Stimulated activated naive CD8-positive, alpha-beta T cell treated with anti-CD3 and anti-CD28 coated beads, Interleukin-15, amount 100 ng/mL, for 72 hours (primary cell): ENCODE data around the gene C5.

ENCODE experiments used
- ATAC-seq: fragments of 150-1000 bp; cut with Tn5 transposase; 2 replicates; pipeline ENCODE4 v1.10.0; 2021; ENCODE audit warnings: mild to moderate bottlenecking, moderate library complexity
- DNase-seq, 2 donors: peaks; one replicate each; pipeline ENCODE4 v3.0.0; 2021 to 2022
- H3K27ac Mint-ChIP-seq, 2 donors: one replicate each; pipeline ENCODE4 v1.8.0; 2022; ENCODE audit warnings: mild to moderate bottlenecking in 2 of 2, mixed read lengths in 2 of 2, moderate library complexity in 2 of 2
- H3K27me3 Mint-ChIP-seq: one replicate; pipeline ENCODE4 v1.8.0; 2022; ENCODE audit warnings: mixed read lengths
- H3K4me1 Mint-ChIP-seq: one replicate; pipeline ENCODE4 v1.8.0; 2022; ENCODE audit warnings: mild to moderate bottlenecking, mixed read lengths
- H3K4me3 Mint-ChIP-seq, 2 donors: one replicate each; pipeline ENCODE4 v1.8.0; 2022; ENCODE audit warnings: mild to moderate bottlenecking in 2 of 2, mixed read lengths in 2 of 2, moderate library complexity in 1 of 2
- H3K9me3 Mint-ChIP-seq, 2 donors: one replicate each; pipeline ENCODE4 v1.8.0; 2022; ENCODE audit warnings: mixed read lengths in 2 of 2

Gene C5

DNA sequence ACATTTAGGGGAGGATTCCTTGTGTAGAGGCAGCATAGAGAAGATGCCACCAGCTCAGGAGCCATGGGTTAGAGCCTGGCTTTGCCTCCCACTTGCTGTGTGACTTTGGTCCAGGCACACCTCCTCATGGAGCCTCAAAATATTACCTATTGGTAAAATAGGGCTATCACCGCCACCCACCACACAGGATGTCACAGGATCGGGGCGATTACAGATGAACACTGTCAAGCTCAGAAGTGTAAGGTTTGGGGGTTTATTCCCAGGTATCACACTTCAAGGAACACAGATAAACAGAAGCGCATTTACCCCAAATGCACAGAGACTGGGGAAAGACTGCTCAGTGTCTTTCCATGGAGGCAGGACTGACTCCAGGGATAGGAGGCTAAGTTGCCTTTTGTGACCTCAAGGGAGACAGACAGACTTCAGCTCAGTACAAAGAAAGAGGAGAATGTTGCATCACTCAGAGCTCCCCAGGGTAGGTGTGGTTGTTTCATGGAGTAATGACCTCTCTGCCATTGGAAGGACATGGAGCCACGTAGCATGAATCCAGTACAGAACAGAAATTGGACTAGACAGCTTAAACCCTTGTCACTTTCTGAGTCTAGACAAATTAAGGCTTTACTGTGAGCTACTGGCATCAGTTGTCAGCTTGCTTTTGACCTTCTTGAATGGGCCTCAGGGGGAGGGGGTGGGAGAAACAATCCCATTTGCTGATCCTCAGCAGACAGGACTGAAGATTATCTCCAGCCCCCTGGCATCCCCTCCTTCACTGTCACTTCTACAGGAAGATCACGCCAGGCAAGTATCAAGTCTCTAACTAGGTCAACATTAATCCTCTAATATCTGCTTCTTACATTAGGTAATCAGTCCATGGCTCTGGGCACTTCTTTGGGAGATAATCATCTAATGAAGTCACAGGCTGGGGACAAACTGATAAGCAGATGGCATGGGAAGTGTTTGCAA is 130.0 kb downstream of the C5 start:
- DNase-seq: no peak
- Mint-ChIP-seq H3K27me3 (no peaks in the 10 kb centered on the region), H3K4me3 (peak overlapping the region; percentile 88 to 89), H3K27ac (peak overlapping the region; percentile 89 to 94), H3K4me1 (peaks cover 98% of the 10 kb centered on the region), H3K9me3 (no peaks in the 10 kb centered on the region)
- ATAC-seq: peak; percentile 37

DNA sequence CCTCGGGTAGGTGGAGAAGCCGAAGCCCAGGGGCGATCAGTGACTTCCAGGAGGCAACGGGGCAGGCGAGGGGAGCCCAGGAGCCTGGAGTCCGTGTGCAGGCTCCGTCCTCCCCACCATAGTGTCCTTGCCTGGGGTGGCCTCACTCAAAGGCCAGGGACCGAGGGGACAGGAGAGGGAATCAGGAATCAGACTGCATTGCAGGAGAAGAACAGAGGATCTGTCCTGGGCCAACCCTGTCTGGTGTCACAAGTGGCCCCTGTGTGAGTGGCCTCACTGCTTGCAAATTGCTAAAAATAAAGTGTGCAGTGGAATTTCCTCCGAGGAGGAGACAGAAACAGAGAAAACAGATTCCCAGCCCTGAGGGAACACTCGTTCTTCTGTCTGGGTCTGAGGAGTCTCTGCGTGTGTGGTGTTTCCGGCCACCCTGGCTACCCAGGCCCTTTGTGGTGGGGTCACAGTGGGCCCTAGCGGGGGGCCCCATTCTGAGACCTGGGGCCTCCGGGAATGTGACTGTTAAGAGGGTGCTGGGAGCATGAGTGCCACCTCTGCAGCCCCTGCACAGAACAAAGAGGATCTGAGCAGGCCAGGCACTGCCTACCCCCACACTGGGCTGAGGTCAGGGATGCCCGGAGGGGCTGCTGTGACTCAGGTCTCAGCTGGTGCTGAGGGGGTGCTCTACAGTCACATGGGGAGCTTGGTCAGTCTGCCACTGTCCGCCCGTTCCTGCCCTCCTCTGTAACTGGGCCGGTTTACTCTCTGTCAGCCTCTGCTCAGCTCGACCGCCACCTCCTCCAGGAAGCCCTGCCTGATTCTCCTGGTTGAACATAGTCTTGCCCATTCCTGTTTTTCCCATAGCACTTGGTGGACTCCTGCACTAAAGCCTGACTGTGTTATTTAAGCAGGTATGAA is 130.9 kb downstream of the C5 start:
- Mint-ChIP-seq H3K27me3 (no peaks in the 10 kb centered on the region), H3K4me1 (peaks cover 98% of the 10 kb centered on the region), H3K9me3 (no peaks in the 10 kb centered on the region), H3K27ac (peak overlapping the region; percentile 89 to 97), H3K4me3 (peak overlapping the region; percentile 88 to 89)
- ATAC-seq (no peak), DNase-seq (no peak)

DNA sequence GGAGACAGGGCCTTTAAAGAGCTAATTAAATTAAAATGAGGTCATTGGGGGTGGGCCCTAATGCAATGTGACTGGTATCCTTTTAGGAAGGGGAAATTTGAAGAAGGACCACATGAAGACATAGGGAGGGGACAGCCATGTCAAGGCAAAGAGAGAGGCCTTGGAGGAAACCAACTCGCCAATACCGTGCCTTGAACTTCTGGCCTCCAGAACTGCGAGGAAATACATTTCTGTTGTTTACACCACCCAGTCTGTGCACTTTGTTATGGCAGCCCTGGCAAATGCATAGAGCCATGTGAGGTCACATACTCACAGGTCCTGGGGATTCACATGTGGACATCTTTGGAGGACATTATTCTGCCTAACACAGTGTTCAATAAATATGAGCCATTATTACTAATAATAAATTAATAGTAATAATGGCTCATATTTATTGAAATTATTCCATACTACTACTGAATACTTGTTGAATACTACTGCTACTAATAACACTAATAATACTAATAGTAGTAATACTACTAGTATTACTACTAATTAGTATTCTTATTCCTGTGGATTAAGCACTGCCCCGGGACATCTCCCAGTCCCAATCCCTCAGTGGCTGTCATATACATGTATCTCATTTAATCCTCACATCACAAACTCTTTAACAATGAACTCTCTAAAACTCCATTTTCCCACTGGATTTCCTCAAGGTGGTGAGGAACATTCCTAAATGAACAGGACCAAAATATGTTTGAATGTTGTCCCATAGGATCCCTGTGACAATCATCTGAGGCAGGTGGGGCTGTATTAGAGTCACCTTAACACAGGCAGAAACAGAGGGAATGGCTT is 131.9 kb downstream of the C5 start:
- no peaks in the 10 kb centered on the region for H3K9me3 Mint-ChIP-seq
- no peak for DNase-seq
- H3K27ac Mint-ChIP-seq: peak overlapping the region; percentile 85 to 97
- H3K27me3 Mint-ChIP-seq: no peaks in the 10 kb centered on the region
- peak overlapping the region; percentile 86 to 88 for H3K4me3 Mint-ChIP-seq
- ATAC-seq: no peak
- peaks cover 98% of the 10 kb centered on the region for H3K4me1 Mint-ChIP-seq

- H3K4me1 Mint-ChIP-seq: peaks cover 99% of the 10 kb centered on the region
- peak overlapping the region; percentile 74 to 86 for H3K4me3 Mint-ChIP-seq
- no peak for DNase-seq
- peak overlapping the region; percentile 84 to 86 for H3K27ac Mint-ChIP-seq
- no peaks in the 10 kb centered on the region for H3K9me3 Mint-ChIP-seq
- no peaks in the 10 kb centered on the region for H3K27me3 Mint-ChIP-seq
- no peak for ATAC-seq
Measured at GRCh38 chr9:120916991-120917880, 132.8 kb downstream of the C5 start.

DNA sequence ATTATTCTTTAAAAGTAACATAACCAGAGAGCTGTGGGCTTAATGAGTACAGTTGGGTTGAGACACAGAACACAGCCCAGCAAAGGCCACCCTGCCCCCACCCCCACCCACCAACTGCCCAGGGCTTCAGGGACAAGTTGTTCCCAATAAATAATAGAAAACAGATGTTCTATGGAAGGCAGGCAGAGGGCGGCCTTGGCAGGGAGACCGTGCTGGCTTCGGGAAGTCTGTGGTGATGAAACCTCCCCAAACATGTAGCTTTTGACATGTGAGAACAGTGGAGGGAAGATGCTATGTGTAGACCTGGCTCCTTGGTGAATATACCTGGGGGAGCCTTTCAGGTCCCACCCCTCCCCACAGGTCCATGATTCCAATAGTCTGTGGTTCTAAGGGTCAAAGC is 133.5 kb downstream of the C5 start:
- no peak for DNase-seq
- no peaks in the 10 kb centered on the region for H3K9me3 Mint-ChIP-seq
- peaks cover 99% of the 10 kb centered on the region for H3K4me1 Mint-ChIP-seq
- no peaks in the 10 kb centered on the region for H3K27me3 Mint-ChIP-seq
- H3K27ac Mint-ChIP-seq: peak overlapping the region; percentile 4 to 88
- peak overlapping the region; percentile 74 to 86 for H3K4me3 Mint-ChIP-seq
- no peak for ATAC-seq

DNA sequence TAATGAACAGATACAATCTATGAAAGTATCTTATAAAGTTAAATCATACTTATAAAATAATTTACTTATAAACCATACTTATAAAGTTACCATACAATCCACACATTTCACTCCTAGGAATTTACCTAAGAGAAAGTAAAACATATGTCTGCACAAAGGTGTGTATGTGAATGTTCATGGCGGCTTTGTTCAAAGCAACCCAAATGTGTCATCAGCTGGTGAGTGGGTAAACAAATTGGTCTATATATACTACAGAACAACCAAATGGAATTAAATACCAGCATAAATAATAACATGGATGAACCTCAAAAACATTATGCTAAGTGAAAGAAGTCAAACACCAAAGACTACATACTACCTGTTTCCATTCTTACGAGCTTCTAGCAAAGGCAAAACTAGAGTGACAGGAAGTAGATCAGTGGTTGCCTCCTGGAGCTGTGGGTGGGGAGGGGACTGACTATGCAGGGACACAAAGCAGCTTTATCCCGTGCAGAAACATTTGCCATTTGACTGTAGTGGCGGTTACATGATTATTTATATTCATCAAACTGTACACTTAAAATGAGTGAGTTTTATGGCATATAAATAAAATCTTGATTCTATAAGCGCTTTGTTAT is 134.1 kb downstream of the C5 start:
- H3K4me3 Mint-ChIP-seq: peak overlapping the region; percentile 74 to 86
- DNase-seq (peak in 1 of 2 donors; percentile 59), ATAC-seq (peak; percentile 79)
- H3K27me3 Mint-ChIP-seq: no peaks in the 10 kb centered on the region
- H3K4me1 Mint-ChIP-seq: peaks cover 99% of the 10 kb centered on the region
- H3K27ac Mint-ChIP-seq: peak overlapping the region; percentile 88 to 92
- H3K9me3 Mint-ChIP-seq: no peaks in the 10 kb centered on the region

DNA sequence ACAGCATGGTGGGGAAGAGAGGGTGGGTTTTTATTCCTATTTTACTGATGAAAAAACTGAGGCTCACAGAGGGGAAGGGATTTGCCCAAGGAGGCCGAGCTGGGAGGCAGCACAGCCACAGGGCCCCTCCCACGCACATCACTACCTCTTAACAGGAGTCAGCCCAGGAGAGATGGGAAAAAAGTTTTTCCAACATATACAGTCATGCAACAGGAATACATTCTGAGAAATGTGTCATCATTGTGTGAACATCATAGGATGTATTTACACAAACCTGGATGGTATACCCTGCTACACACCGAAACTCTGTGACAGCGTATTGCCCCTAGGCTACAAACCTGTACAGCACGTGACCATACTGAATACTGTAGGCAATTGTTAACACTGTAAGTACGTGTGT is 135.1 kb downstream of the C5 start:
- Mint-ChIP-seq H3K27ac (peak overlapping the region; percentile 46 to 87), H3K9me3 (no peaks in the 10 kb centered on the region), H3K4me1 (peaks cover 99% of the 10 kb centered on the region), H3K27me3 (no peaks in the 10 kb centered on the region), H3K4me3 (no peak overlapping the region)
- DNase-seq (no peak), ATAC-seq (no peak)

- DNase-seq: no peak
- Mint-ChIP-seq H3K9me3 (no peaks in the 10 kb centered on the region), H3K27ac (peak overlapping the region; percentile 46 to 94), H3K27me3 (no peaks in the 10 kb centered on the region), H3K4me3 (peak overlapping the region; percentile 33 to 37), H3K4me1 (peaks cover 99% of the 10 kb centered on the region)
- ATAC-seq: no peak
Measured at GRCh38 chr9:120914396-120914795, 135.7 kb downstream of the C5 start.

- Mint-ChIP-seq H3K4me3 (peak overlapping the region in 1 of 2 donors; percentile 31), H3K27ac (peak overlapping the region in 1 of 2 donors; percentile 81), H3K4me1 (peaks cover 99% of the 10 kb centered on the region), H3K27me3 (no peaks in the 10 kb centered on the region), H3K9me3 (no peaks in the 10 kb centered on the region)
- DNase-seq (no peak), ATAC-seq (no peak)
Measured at GRCh38 chr9:120913647-120914264, 136.3 kb downstream of the C5 start.

- H3K9me3 Mint-ChIP-seq: no peaks in the 10 kb centered on the region
- H3K27ac Mint-ChIP-seq: peak overlapping the region; percentile 81 to 92
- peak overlapping the region; percentile 31 to 47 for H3K4me3 Mint-ChIP-seq
- no peaks in the 10 kb centered on the region for H3K27me3 Mint-ChIP-seq
- no peak for ATAC-seq
- no peak for DNase-seq
- peaks cover 97% of the 10 kb centered on the region for H3K4me1 Mint-ChIP-seq
Measured at GRCh38 chr9:120912958-120913646, 137.0 kb downstream of the C5 start.

- Mint-ChIP-seq H3K4me1 (peaks cover 97% of the 10 kb centered on the region), H3K4me3 (peak overlapping the region; percentile 27 to 32), H3K9me3 (no peaks in the 10 kb centered on the region), H3K27ac (peak overlapping the region; percentile 92 to 94), H3K27me3 (no peaks in the 10 kb centered on the region)
- ATAC-seq (no peak), DNase-seq (no peak)
Measured at GRCh38 chr9:120911295-120911837, 138.7 kb downstream of the C5 start.

DNA sequence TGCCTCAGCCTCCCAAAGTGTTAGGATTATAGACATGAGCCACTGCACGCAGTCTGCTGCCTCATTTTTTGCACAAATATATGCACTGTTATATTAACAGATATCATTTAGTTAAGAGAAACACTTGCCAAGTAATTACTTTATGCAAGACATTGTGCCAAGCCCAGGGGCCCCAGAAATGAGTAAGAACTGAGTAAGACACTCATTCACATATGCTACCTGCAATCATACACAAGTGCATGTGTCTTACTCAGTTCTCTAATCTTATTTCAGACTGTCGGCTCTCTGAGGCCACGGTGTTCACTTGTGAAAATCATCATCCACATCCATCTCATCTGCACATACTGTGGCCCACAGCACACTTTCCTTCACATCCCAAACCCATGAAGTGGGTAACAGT is 139.4 kb downstream of the C5 start:
- H3K4me1 Mint-ChIP-seq: peaks cover 97% of the 10 kb centered on the region
- H3K27ac Mint-ChIP-seq: peak overlapping the region; percentile 86 to 94
- H3K27me3 Mint-ChIP-seq: no peaks in the 10 kb centered on the region

GRCh38 chr9:120909904-120910303 is 140.2 kb downstream of the C5 start:
- H3K4me3 Mint-ChIP-seq: peak overlapping the region; percentile 47 to 56
- peak overlapping the region in 1 of 2 donors; percentile 66 for H3K27ac Mint-ChIP-seq
- no peaks in the 10 kb centered on the region for H3K27me3 Mint-ChIP-seq
- DNase-seq: peak in 1 of 2 donors; percentile 74
- H3K9me3 Mint-ChIP-seq: no peaks in the 10 kb centered on the region
- H3K4me1 Mint-ChIP-seq: peaks cover 97% of the 10 kb centered on the region
- peak; percentile 77 for ATAC-seq

More for the DNA sequence above, 139.4 kb downstream of the C5 start:
- DNase-seq: no peak
- Mint-ChIP-seq H3K9me3 (no peaks in the 10 kb centered on the region), H3K4me3 (peak overlapping the region; percentile 27 to 47)
- ATAC-seq: peak; percentile 54
